Astrocyte (in vitro differentiated cells and primary cell): ENCODE results near the gene ZNF416.

Experiments
- EZH2 ChIP-seq: IDR thresholded peaks from 2 replicates; pipeline ENCODE4 v1.6.1; 2012; ENCODE audit warnings: mild to moderate bottlenecking, low read length, inconsistent platforms; ENCODE audit not compliant: insufficient read depth
- TF ChIP-seq, protein P1 (sequence below): IDR thresholded peaks from 2 replicates; pipeline ENCODE4 v1.5.1; 2011; ENCODE audit warnings: low read depth, mild to moderate bottlenecking, inconsistent platforms, low read length, moderate library complexity; ENCODE audit not compliant: insufficient read depth

DNA sequence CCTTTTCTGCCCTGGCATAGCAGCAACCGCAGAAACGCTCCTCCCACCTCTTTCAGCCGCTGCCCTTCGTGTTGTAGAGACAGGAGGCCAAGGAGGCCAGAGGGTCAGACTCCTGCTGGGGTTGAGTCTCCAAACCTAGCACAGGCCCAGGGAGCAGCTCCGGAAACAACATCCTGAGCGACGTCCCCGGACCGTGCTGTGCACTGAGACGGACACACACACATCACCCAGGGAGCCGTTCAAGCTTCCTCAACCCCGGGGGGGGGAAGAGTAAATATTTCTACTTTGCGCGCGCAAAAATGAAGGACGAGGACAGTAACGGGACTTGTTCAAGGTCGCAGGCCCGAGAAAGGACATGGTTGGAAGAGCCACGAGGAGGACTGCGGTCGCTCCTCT, 19.7 kb downstream of the ZNF416 start:
- TF ChIP-seq EZH2: no peak
- TF ChIP-seq, protein P1, sequence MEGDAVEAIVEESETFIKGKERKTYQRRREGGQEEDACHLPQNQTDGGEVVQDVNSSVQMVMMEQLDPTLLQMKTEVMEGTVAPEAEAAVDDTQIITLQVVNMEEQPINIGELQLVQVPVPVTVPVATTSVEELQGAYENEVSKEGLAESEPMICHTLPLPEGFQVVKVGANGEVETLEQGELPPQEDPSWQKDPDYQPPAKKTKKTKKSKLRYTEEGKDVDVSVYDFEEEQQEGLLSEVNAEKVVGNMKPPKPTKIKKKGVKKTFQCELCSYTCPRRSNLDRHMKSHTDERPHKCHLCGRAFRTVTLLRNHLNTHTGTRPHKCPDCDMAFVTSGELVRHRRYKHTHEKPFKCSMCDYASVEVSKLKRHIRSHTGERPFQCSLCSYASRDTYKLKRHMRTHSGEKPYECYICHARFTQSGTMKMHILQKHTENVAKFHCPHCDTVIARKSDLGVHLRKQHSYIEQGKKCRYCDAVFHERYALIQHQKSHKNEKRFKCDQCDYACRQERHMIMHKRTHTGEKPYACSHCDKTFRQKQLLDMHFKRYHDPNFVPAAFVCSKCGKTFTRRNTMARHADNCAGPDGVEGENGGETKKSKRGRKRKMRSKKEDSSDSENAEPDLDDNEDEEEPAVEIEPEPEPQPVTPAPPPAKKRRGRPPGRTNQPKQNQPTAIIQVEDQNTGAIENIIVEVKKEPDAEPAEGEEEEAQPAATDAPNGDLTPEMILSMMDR: no peak
